Neuronal stem cell (in vitro differentiated cells): ENCODE measurements around the gene ALLC.

Experiments used
- DNase-seq: peaks from one replicate; pipeline ENCODE4 v3.0.0-alpha.2; 2013; ENCODE audit warnings: low spot score
- H2AFZ ChIP-seq: one replicate; pipeline ENCODE4 v1.6.1; 2013; ENCODE audit warnings: mild to moderate bottlenecking, low read length, inconsistent platforms
- H2AK5ac ChIP-seq: 2 replicates; pipeline ENCODE4 v1.6.1; 2013; ENCODE audit warnings: low read depth, mild to moderate bottlenecking, inconsistent platforms, low read length, moderate library complexity, mixed read lengths
- H2BK120ac ChIP-seq: 2 replicates; pipeline ENCODE4 v1.6.1; 2013; ENCODE audit warnings: low read depth, mild to moderate bottlenecking, inconsistent platforms, low read length, moderate library complexity, mixed read lengths
- H2BK12ac ChIP-seq: one replicate; pipeline ENCODE4 v1.6.1; 2013; ENCODE audit warnings: low read length, inconsistent platforms
- H2BK15ac ChIP-seq: 2 replicates; pipeline ENCODE4 v1.6.1; 2013; ENCODE audit warnings: mild to moderate bottlenecking, low read length, inconsistent platforms, mixed read lengths
- H2BK5ac ChIP-seq: one replicate; pipeline ENCODE4 v1.6.1; 2013; ENCODE audit warnings: inconsistent platforms, mild to moderate bottlenecking, low read length, moderate library complexity
- H3K14ac ChIP-seq: one replicate; pipeline ENCODE4 v1.6.1; 2013; ENCODE audit warnings: low read length, inconsistent platforms
- H3K18ac ChIP-seq: 2 replicates; pipeline ENCODE4 v1.6.1; 2013; ENCODE audit warnings: low read length, inconsistent platforms
- H3K23ac ChIP-seq: 2 replicates; pipeline ENCODE4 v1.6.1; 2013; ENCODE audit warnings: low read depth, mild to moderate bottlenecking, mixed read lengths, low read length, inconsistent platforms; ENCODE audit not compliant: poor library complexity
- H3K27ac ChIP-seq: replicated peaks from 3 replicates; pipeline ENCODE4 v1.5.1; 2013; ENCODE audit warnings: low read length, inconsistent platforms
- H3K27me3 ChIP-seq, 3 experiments: 2 replicates each; pipeline ENCODE4 v1.6.1; 2013; ENCODE audit warnings: low read length in 3 of 3, mild to moderate bottlenecking in 2 of 3, inconsistent platforms in 1 of 3, low read depth in 1 of 3, mixed read lengths in 1 of 3, moderate library complexity in 1 of 3; ENCODE audit not compliant: control insufficient read depth in 3 of 3, insufficient read depth in 3 of 3
- H3K36me3 ChIP-seq, 2 donors: replicated peaks in 1 of 2; 2 replicates each; pipeline ENCODE4 v1.6.1; 2013; ENCODE audit warnings: low read length in 2 of 2; ENCODE audit not compliant: control insufficient read depth in 2 of 2, insufficient read depth in 2 of 2
- H3K4ac ChIP-seq: 2 replicates; pipeline ENCODE4 v1.6.1; 2013; ENCODE audit warnings: inconsistent platforms, mild to moderate bottlenecking, low read length, moderate library complexity
- H3K4me1 ChIP-seq, 2 donors: 1 replicate in 1 of 2; 2 replicates in 1 of 2; pipeline ENCODE4 v1.6.1; 2013; ENCODE audit warnings: low read length in 2 of 2, low read depth in 1 of 2; ENCODE audit not compliant: control insufficient read depth in 2 of 2, insufficient read depth in 1 of 2
- H3K4me2 ChIP-seq: one replicate; pipeline ENCODE4 v1.6.1; 2013; ENCODE audit warnings: mild to moderate bottlenecking, low read length, inconsistent platforms; ENCODE audit not compliant: insufficient read depth, poor library complexity, severe bottlenecking
- H3K4me3 ChIP-seq, 2 donors: 2 replicates each; pipeline ENCODE4 v1.5.1; 2013; ENCODE audit warnings: low read length in 2 of 2, mild to moderate bottlenecking in 2 of 2, inconsistent platforms in 1 of 2, moderate library complexity in 1 of 2
- H3K79me1 ChIP-seq: one replicate; pipeline ENCODE4 v1.6.1; 2013; ENCODE audit warnings: low read depth, mild to moderate bottlenecking, inconsistent platforms, low read length, moderate library complexity
- H3K9ac ChIP-seq: one replicate; pipeline ENCODE4 v1.6.1; 2013; ENCODE audit warnings: mild to moderate bottlenecking, low read depth, low read length, inconsistent platforms; ENCODE audit not compliant: poor library complexity
- H3K9me3 ChIP-seq, 2 donors: replicated peaks in 1 of 2; 2 replicates each; pipeline versions ENCODE3 to v1.6.1; 2013; ENCODE audit warnings: low read length in 2 of 2, mild to moderate bottlenecking in 2 of 2, inconsistent platforms in 1 of 2, low read depth in 1 of 2, mixed read lengths in 1 of 2, moderate library complexity in 1 of 2; ENCODE audit not compliant: control insufficient read depth in 2 of 2, insufficient read depth in 1 of 2
- H4K8ac ChIP-seq: one replicate; pipeline ENCODE4 v1.6.1; 2013; ENCODE audit warnings: low read depth, mild to moderate bottlenecking, inconsistent platforms, low read length, moderate library complexity
- H4K91ac ChIP-seq: one replicate; pipeline ENCODE4 v1.6.1; 2013; ENCODE audit warnings: low read length, low read depth, mild to moderate bottlenecking, inconsistent platforms; ENCODE audit not compliant: poor library complexity
- WGBS, 2 donors: extraction: QIAGEN DNeasy Blood & Tissue Kit; methylation state at CpG; one replicate each; pipeline ENCODE4 v1.1.7; 2013; ENCODE audit warnings: missing lambda C conversion rate in 2 of 2, mixed read lengths in 1 of 2; ENCODE audit not compliant: insufficient read length in 2 of 2, insufficient replicate concordance in 1 of 2; ENCODE audit errors: extremely low coverage in 2 of 2; 5-methylcytosine and 5-hydroxymethylcytosine counted together

ALLC gene

GRCh38 chr2:3626812-3627499, 31.0 kb upstream of the ALLC start:
- WGBS, 2 donors: no CpG with 5 or more reads among the region's 25 CpGs
- Histone ChIP-seq H3K14ac (peak overlapping the region; percentile 39), H3K27me3 (no peaks in the 10 kb centered on the region), H2BK120ac (no peak overlapping the region), H3K9me3 (no peaks in the 10 kb centered on the region), H3K23ac (peak overlapping the region; percentile 47), H3K27ac (no peak overlapping the region), H4K91ac (peak overlapping the region; percentile 75), H3K36me3 (no peaks in the 10 kb centered on the region), H3K4me1 (peaks cover 0 to 3% of the 10 kb centered on the region in 2 donors), H3K9ac (peak overlapping the region; percentile 24), H2BK12ac (peak overlapping the region; percentile 53), H2BK5ac (no peak overlapping the region), H3K4me3 (peak overlapping the region in 1 of 2 donors; percentile 1), H3K79me1 (no peaks in the 10 kb centered on the region), H2AFZ (peak overlapping the region; percentile 72), H2BK15ac (peak overlapping the region; percentile 38), H3K18ac (peak overlapping the region; percentile 30), H3K4me2 (no peak overlapping the region), H3K4ac (no peak overlapping the region), H4K8ac (no peak overlapping the region), H2AK5ac (peak overlapping the region; percentile 2)
- DNase-seq: no peak

GRCh38 chr2:3627500-3628100, 30.4 kb upstream of the ALLC start:
- Histone ChIP-seq H3K36me3 (no peaks in the 10 kb centered on the region), H3K23ac (peak overlapping the region; percentile 1), H2BK120ac (no peak overlapping the region), H2AK5ac (peak overlapping the region; percentile 2), H3K14ac (no peak overlapping the region), H2BK12ac (no peak overlapping the region), H3K9ac (peak overlapping the region; percentile 24), H3K4ac (no peak overlapping the region), H3K27me3 (no peaks in the 10 kb centered on the region), H3K79me1 (no peaks in the 10 kb centered on the region), H4K91ac (no peak overlapping the region), H3K18ac (no peak overlapping the region), H2AFZ (no peak overlapping the region), H3K4me3 (peak overlapping the region in 1 of 2 donors; percentile 1), H3K4me2 (no peak overlapping the region), H3K27ac (no peak overlapping the region), H3K4me1 (peaks cover 0 to 3% of the 10 kb centered on the region in 2 donors), H2BK15ac (peak overlapping the region; percentile 38), H2BK5ac (no peak overlapping the region), H4K8ac (no peak overlapping the region), H3K9me3 (no peaks in the 10 kb centered on the region)
- no peak for DNase-seq
- WGBS, 2 donors: no CpG with 5 or more reads among the region's 21 CpGs

- no peak for DNase-seq
- no peaks in the 10 kb centered on the region for H3K79me1 ChIP-seq
- no peak overlapping the region for H4K8ac ChIP-seq
- H2AK5ac ChIP-seq: peak overlapping the region; percentile 42
- no peak overlapping the region for H3K14ac ChIP-seq
- no peak overlapping the region for H2BK5ac ChIP-seq
- no peak overlapping the region for H2BK120ac ChIP-seq
- H4K91ac ChIP-seq: no peak overlapping the region
- no peak overlapping the region for H3K4me2 ChIP-seq
- H3K36me3 ChIP-seq: no peaks in the 10 kb centered on the region
- H3K18ac ChIP-seq: no peak overlapping the region
- peak overlapping the region; percentile 12 for H2AFZ ChIP-seq
- H3K9me3 ChIP-seq: no peaks in the 10 kb centered on the region
- H3K27me3 ChIP-seq: peaks cover 0 to 4% (median 0%) of the 10 kb centered on the region in 3 experiments
- no peak overlapping the region for H3K4ac ChIP-seq
- no peak overlapping the region for H3K27ac ChIP-seq
- no peak overlapping the region for H3K23ac ChIP-seq
- H3K4me3 ChIP-seq: no peak overlapping the region
- H2BK12ac ChIP-seq: no peak overlapping the region
- no CpG with 5 or more reads among the region's 10 CpGs for WGBS, 2 donors
- H3K4me1 ChIP-seq: peaks cover 0 to 3% of the 10 kb centered on the region in 2 donors
- no peak overlapping the region for H2BK15ac ChIP-seq
- no peak overlapping the region for H3K9ac ChIP-seq
Observed at GRCh38 chr2:3628241-3628679, 29.7 kb upstream of the ALLC start.

DNA sequence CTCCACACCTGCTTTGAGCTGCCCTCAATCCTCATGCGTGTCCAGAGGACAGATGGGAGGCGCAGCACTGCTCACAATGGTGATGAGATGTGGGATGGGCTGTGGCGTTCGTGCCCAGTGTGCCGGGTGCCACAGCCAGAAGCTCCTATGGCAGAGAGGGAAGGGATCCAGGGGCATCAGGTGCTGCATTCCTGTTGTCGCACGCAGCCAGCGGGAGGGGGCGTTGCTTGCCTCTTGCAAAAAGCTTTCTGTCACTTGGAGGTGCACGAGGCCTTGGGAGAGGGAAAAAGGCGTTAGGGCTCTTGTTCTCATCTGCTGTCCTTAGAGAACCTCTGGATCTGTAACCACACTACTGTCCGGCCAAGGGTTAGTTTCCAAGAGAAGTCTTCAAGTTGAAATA, 29.2 kb upstream of the ALLC start:
- no peak overlapping the region for H2AK5ac ChIP-seq
- peaks cover 0 to 3% of the 10 kb centered on the region in 2 donors for H3K4me1 ChIP-seq
- H2AFZ ChIP-seq: peak overlapping the region; percentile 12
- no peak overlapping the region for H2BK120ac ChIP-seq
- H3K9me3 ChIP-seq: no peaks in the 10 kb centered on the region
- no CpG with 5 or more reads among the region's 12 CpGs for WGBS, 2 donors
- no peak overlapping the region for H2BK12ac ChIP-seq
- H2BK15ac ChIP-seq: no peak overlapping the region
- H3K27ac ChIP-seq: no peak overlapping the region
- H3K18ac ChIP-seq: no peak overlapping the region
- no peak overlapping the region for H4K8ac ChIP-seq
- no peak overlapping the region for H3K23ac ChIP-seq
- H3K4me3 ChIP-seq: no peak overlapping the region
- H3K4me2 ChIP-seq: no peak overlapping the region
- no peak overlapping the region for H3K14ac ChIP-seq
- no peak overlapping the region for H3K4ac ChIP-seq
- no peak overlapping the region for H4K91ac ChIP-seq
- H3K79me1 ChIP-seq: no peaks in the 10 kb centered on the region
- H3K27me3 ChIP-seq: peaks cover 0 to 8% (median 0%) of the 10 kb centered on the region in 3 experiments
- H3K36me3 ChIP-seq: no peaks in the 10 kb centered on the region
- no peak overlapping the region for H2BK5ac ChIP-seq
- H3K9ac ChIP-seq: no peak overlapping the region
- no peak for DNase-seq
